Kidney epithelial cell (primary cell): ENCODE data around the gene VSTM2B. TPM values are rescaled to one million over a fixed set of nuclear protein-coding genes. Genes with fewer than 3 reads are reported as not detected.

Experiments used
- DNase-seq: peaks from one replicate; pipeline ENCODE4 v3.0.0-alpha.2; 2010; ENCODE audit warnings: low read depth
- H3K27me3 ChIP-seq: 2 replicates; pipeline ENCODE4 v1.6.0; 2011; ENCODE audit warnings: low read length; ENCODE audit not compliant: control insufficient read depth, insufficient read depth
- H3K36me3 ChIP-seq: 2 replicates; pipeline ENCODE4 v1.5.1; 2011; ENCODE audit warnings: low read length; ENCODE audit not compliant: control insufficient read depth, insufficient read depth
- H3K4me3 ChIP-seq: 2 replicates; pipeline ENCODE4 v1.5.1; 2011; ENCODE audit warnings: low read depth, mild to moderate bottlenecking, control low read depth, low read length
- total RNA-seq: library from RNA; depleted of rRNA; stranded (reverse); fragments of >200 nt; gene quantifications from 2 replicates; pipeline ENCODE4 v1.2.3, GENCODE V29; 2015
- TF ChIP-seq, protein P1 (sequence below): IDR thresholded peaks from 2 replicates; pipeline ENCODE4 v1.5.1; 2011; ENCODE audit warnings: mild to moderate bottlenecking, moderate library complexity, low read length, control low read depth, inconsistent platforms; ENCODE audit not compliant: insufficient read depth, poor library complexity, severe bottlenecking

VSTM2B gene
- total RNA-seq, 1 donor from 2014 or later, result not detected

DNA sequence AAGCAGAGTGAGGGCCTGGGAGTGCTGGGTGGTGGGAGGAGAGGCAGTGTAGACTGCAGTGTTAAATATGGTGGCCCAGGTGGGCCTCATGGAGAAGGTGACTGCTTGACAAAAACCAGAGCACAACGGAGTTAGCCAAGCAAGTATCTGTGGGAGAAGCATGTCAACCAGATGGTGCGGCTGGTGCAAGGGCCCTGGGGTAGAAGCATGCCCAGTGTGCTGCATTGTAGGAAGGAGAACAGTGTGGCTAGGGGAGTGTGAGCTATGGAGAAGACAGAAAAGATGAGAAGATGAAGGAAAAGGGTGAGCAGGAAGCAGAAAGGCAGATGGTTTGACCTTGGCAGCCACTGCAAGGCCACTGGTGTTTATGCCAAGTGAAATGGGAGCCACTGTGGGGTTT lies 2.2 kb upstream of the VSTM2B start:
- Histone ChIP-seq H3K27me3 (peaks cover 58% of the 10 kb centered on the region), H3K36me3 (no peaks in the 10 kb centered on the region), H3K4me3 (no peak overlapping the region)
- TF ChIP-seq, protein P1, sequence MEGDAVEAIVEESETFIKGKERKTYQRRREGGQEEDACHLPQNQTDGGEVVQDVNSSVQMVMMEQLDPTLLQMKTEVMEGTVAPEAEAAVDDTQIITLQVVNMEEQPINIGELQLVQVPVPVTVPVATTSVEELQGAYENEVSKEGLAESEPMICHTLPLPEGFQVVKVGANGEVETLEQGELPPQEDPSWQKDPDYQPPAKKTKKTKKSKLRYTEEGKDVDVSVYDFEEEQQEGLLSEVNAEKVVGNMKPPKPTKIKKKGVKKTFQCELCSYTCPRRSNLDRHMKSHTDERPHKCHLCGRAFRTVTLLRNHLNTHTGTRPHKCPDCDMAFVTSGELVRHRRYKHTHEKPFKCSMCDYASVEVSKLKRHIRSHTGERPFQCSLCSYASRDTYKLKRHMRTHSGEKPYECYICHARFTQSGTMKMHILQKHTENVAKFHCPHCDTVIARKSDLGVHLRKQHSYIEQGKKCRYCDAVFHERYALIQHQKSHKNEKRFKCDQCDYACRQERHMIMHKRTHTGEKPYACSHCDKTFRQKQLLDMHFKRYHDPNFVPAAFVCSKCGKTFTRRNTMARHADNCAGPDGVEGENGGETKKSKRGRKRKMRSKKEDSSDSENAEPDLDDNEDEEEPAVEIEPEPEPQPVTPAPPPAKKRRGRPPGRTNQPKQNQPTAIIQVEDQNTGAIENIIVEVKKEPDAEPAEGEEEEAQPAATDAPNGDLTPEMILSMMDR, result no peak
- no peak for DNase-seq

DNA sequence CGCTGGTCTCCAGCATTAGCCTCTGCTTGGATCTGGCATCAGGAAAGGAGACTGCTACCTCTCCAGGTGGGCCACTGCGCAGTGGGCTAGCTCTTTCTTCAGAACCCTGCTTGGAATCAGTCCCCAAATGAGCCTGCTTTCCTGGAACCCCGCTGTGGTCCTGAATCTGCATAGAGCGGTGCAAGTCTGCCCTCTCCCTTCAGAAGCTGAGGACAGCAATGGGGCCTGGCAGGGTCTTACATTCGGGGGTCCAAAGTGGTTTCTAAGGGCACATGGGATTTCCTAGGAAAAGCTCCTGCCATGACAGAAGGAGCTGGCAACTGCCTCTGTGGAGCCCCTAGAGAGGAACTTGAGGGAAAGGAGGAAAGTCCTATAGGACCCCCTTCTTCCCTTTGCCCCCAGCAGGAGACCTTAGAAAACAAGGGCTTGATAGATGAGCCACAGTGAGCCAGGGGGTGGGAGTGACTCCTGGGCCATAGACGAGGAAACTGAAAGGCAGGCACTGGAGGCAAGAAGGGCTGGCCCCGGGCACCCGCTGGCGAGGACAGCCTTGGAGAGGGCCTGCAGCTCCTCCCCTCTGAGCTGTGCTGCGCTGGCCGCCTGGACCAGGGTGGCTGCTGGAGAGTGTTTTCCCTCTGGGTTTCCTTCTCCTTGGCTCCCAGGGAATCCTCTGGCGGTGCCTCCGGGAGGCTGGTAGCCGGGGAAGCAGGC lies 1.4 kb upstream of the VSTM2B start:
- H3K4me3 ChIP-seq, result no peak overlapping the region
- TF ChIP-seq, protein P1, result no peak
- H3K27me3 ChIP-seq, result peaks cover 66% of the 10 kb centered on the region
- no peak for DNase-seq
- H3K36me3 ChIP-seq, result no peaks in the 10 kb centered on the region

DNA sequence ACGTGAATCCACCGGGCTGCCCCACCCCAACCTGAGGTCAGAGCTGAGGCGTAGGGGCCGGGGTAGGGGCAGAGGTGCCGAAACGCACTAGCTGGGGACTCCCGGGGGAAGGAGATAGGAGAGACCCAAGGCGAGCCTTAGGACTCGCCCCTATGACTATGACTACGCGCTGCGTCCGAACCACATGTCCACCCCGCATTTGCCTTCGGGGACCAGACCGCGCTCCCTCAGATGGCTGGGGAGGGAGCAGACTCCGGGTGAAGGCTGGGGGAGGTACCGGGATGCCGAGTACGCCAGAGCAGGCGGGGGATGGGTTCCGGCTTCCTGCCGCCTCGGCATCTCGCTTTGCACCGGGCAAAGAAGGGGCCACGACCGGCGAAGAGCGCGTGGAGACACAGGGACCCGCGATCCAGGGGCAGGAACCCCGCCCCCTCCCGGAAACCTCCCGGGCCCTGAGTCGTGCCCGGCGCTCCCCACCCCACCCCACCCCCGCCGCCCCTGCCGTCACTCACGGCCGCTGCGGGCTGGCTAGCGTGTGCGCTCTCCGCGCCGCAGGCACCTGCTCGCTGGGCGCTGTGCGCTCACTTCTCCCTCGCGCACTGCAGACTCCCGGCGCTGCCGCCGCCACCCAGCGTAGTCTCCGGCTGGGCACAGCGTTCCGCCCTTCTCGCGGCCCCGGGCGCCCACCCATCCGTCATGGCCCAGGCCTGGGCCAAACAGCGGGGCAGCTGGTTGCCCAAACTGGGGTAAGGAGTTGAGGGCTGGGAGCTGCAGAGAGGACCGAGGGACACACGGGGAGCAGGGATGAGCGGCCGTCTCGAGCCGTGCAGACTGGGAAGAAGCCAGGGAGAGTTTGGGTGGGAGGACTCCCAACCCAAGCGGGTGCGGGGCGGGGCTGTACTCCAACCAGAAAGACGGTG lies 622 bp upstream of the VSTM2B start:
- TF ChIP-seq, protein P1, result no peak
- no peak overlapping the region for H3K4me3 ChIP-seq
- H3K27me3 ChIP-seq, result peaks cover 74% of the 10 kb centered on the region
- no peaks in the 10 kb centered on the region for H3K36me3 ChIP-seq
- DNase-seq, result no peak

DNA sequence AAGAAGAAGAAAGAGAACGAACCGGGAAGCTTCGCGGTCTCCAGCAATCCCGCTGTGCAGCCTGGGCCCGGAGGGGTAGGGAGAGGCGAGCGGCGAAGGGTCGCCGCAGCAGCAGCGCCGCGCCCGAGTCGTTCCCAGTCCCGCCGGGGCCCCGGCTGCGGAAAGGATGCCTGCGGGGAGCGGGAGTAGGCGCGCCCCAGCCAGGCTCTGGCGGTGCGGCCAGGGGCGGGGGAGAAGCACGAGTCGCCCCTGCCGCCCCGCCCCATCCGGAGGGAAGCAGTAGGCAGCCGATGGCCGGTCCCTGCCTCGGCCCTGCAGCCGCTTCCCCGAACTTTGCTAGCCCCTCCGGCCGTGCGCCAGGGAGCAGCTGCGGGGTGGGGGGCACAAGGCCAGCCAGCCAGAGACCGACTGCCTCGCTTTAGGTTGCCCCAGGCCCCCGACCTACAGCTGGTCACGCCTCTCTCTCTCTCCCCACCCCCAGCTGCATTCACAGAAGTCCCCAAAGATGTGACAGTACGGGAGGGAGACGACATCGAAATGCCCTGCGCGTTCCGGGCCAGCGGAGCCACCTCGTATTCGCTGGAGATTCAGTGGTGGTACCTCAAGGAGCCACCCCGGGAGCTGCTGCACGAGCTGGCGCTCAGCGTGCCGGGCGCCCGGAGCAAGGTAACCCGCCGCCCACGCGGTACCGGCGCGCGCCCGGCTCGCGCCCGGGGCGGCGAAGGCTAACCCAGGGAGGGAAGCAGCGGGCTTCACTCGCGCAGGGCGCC lies 1.1 kb downstream of the VSTM2B start:
- Histone ChIP-seq H3K36me3 (no peaks in the 10 kb centered on the region), H3K4me3 (no peak overlapping the region), H3K27me3 (peaks cover 86% of the 10 kb centered on the region)
- TF ChIP-seq, protein P1, result no peak
- DNase-seq, result no peak

DNA sequence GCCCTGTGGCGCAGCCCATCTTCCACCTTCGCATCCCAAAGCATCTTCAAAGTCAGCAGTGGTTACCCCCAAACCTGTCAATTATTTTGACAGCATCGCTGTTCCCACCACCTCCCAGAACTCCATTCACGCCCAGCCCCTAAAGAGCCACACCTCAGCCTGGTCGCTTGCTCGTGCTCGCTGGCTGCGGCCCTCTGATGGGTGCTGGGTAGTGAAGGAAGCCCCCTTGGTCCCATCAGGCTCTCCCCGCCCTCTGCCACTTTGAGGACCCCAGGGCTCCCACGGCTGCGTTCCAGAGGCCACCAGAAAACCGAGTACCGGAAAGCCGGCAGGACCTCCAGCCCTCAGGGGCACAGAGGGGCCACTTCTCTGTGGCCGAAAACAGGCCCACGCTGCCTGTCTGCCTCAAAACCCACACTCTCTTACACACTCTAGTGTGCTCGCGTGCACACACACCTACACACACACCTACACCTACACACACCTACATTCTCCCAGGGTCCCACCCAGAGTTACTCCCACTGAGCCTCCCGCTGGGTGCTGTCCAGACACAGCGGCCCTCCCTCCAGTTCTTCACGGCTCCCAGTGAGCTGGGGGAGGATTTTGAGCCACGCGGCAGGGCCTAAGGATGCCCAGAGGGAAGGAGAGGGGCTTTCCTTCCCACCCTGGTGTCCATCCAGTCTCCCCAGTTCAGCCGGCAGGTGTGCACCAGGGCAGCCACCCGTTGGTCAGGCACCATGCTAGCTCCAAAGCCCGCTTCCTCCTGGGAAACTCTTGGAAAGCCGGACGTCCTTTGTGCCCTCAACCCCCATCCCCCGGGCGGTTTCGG lies 1.9 kb downstream of the VSTM2B start:
- TF ChIP-seq, protein P1, result no peak
- no peak for DNase-seq
- no peaks in the 10 kb centered on the region for H3K36me3 ChIP-seq
- no peak overlapping the region for H3K4me3 ChIP-seq
- H3K27me3 ChIP-seq, result peaks cover 86% of the 10 kb centered on the region
